HCT116 (cell line): Measurements from ENCODE around the gene PCCA. TPM values are rescaled to one million over a fixed set of nuclear protein-coding genes. Genes with fewer than 3 reads are reported as not detected.
A peak's percentile ranks its signal among the peaks of the same experiment; 100 is the strongest.

ENCODE experiments used
- ATAC-seq: fragments of 200-7000 bp; cut with Tn5 transposase; 2 replicates; pipeline ENCODE4 v1.9.1; 2020; ENCODE audit warnings: mild to moderate bottlenecking, moderate library complexity
- BruUV-seq: library from RNA; stranded (reverse); fragments of 400-500 nt; replicated peaks from 2 replicates; lab custom pipeline; 2021; lab: Mats Ljungman, UMichigan
- CTCF ChIA-PET: fragments of 300-600 bp; sonication (Branson Sonifier 250); formaldehyde crosslinking; loops from one replicate; lab custom pipeline; 2021; ENCODE audit warnings: antibody characterized with exemption; lab: Charles Lee
- POLR2A ChIA-PET: fragments of 300-600, 350-600 bp; sonication (Branson Sonifier 250); formaldehyde crosslinking; loops from one replicate; lab custom pipeline; 2021; ENCODE audit warnings: antibody characterized with exemption; lab: Charles Lee
- RAD21 ChIA-PET, 2 experiments: fragments of 300-600 bp; sonication (Branson Sonifier 250); formaldehyde crosslinking; loops; one replicate each; lab custom pipeline; 2023; ENCODE audit warnings: low total read pairs in 2 of 2; ENCODE audit not compliant: uncharacterized antibody in 2 of 2, unreplicated experiment in 2 of 2, low non-redundant PET in 1 of 2; lab: Charles Lee
- DNase-seq: peaks from one replicate; pipeline ENCODE4 v3.0.0-alpha.2; 2010; ENCODE audit warnings: low read depth, low spot score
- H2AFZ ChIP-seq: fragments of 200-600 bp; shearing (Covaris generic), sonication (generic); 2 replicates; pipeline ENCODE4 v1.6.1; 2017; ENCODE audit warnings: low read depth, mixed run types, mixed read lengths, antibody characterized with exemption, low read length; ENCODE audit not compliant: poor library complexity, severe bottlenecking
- H3K27ac ChIP-seq: 2 replicates; pipeline ENCODE4 v1.5.1; 2012; ENCODE audit warnings: low read depth, low read length
- H3K27me3 ChIP-seq: fragments of 200-600 bp; sonication (generic); 2 replicates; pipeline ENCODE4 v1.6.1; 2016; ENCODE audit warnings: mixed run types, low read length, mixed read lengths; ENCODE audit not compliant: insufficient read depth
- H3K36me3 ChIP-seq, 2 experiments: fragments of 200-500 bp in 1 of 2; fragments of 200-600 bp in 1 of 2; sonication (Bioruptor generic) in 1 of 2; sonication (generic) in 1 of 2; 2 replicates each; pipeline versions ENCODE4 v1.5.1 to v1.6.1; 2014 to 2016; ENCODE audit warnings: low read length in 2 of 2, inconsistent platforms in 1 of 2, mixed read lengths in 1 of 2, mixed run types in 1 of 2; ENCODE audit not compliant: insufficient read depth in 2 of 2, control insufficient read depth in 1 of 2
- H3K4me1 ChIP-seq, 2 experiments: fragments of 200-600 bp in 1 of 2; sonication (generic) in 1 of 2; 2 replicates each; pipeline versions ENCODE4 v1.5.1 to v1.6.1; 2012 to 2017; ENCODE audit warnings: low read length in 2 of 2, inconsistent platforms in 1 of 2, mild to moderate bottlenecking in 1 of 2, mixed read lengths in 1 of 2, mixed run types in 1 of 2, moderate library complexity in 1 of 2; ENCODE audit not compliant: insufficient read depth in 2 of 2, control insufficient read depth in 1 of 2
- H3K4me2 ChIP-seq: fragments of 200-600 bp; sonication (generic); 2 replicates; pipeline ENCODE4 v1.6.1; 2017; ENCODE audit warnings: mixed run types, low read length, mixed read lengths
- H3K4me3 ChIP-seq, 2 experiments: fragments of 200-600 bp in 1 of 2; sonication (generic) in 1 of 2; replicated peaks in 1 of 2; 2 replicates each; pipeline ENCODE4 v1.5.1; 2011 to 2016; ENCODE audit warnings: low read length in 2 of 2, control low read depth in 1 of 2, low read depth in 1 of 2, mild to moderate bottlenecking in 1 of 2, mixed read lengths in 1 of 2, mixed run types in 1 of 2
- H3K79me2 ChIP-seq: fragments of 200-600 bp; sonication (generic); 2 replicates; pipeline ENCODE4 v1.6.1; 2017; ENCODE audit warnings: mild to moderate bottlenecking, mixed run types, low read length, moderate library complexity, mixed read lengths; ENCODE audit not compliant: insufficient read depth
- H3K9ac ChIP-seq: fragments of 200-600 bp; sonication (generic); 2 replicates; pipeline ENCODE4 v1.6.1; 2016; ENCODE audit warnings: low read length, mixed read lengths
- H3K9me2 ChIP-seq: fragments of 200-600 bp; sonication (generic), shearing (Covaris generic); 2 replicates; pipeline ENCODE4 v1.6.1; 2017; ENCODE audit warnings: mixed run types, mild to moderate bottlenecking, moderate library complexity; ENCODE audit not compliant: insufficient read depth
- H3K9me3 ChIP-seq, 2 experiments: fragments of 200-500 bp in 1 of 2; fragments of 200-600 bp in 1 of 2; sonication (Bioruptor generic) in 1 of 2; sonication (generic) in 1 of 2; 2 replicates each; pipeline ENCODE4 v1.6.1; 2014 to 2017; ENCODE audit warnings: low read length in 2 of 2, mixed read lengths in 2 of 2, inconsistent platforms in 1 of 2, low read depth in 1 of 2, mild to moderate bottlenecking in 1 of 2, mixed run types in 1 of 2, moderate library complexity in 1 of 2; ENCODE audit not compliant: control insufficient read depth in 1 of 2, insufficient read depth in 1 of 2
- H4K20me1 ChIP-seq: fragments of 200-600 bp; sonication (generic), shearing (Covaris generic); 2 replicates; pipeline ENCODE4 v1.6.1; 2017; ENCODE audit warnings: mixed run types, mild to moderate bottlenecking, moderate library complexity; ENCODE audit not compliant: insufficient read depth
- RAD21 ChIP-seq: IDR thresholded peaks from 2 replicates; pipeline ENCODE4 v1.6.1; 2012; ENCODE audit warnings: low read depth, mild to moderate bottlenecking
- ZBTB33 ChIP-seq: IDR thresholded peaks from 2 replicates; pipeline ENCODE4 v1.6.1; 2011; ENCODE audit warnings: mild to moderate bottlenecking, low read length, moderate library complexity; ENCODE audit not compliant: insufficient replicate concordance; ENCODE audit errors: extremely low read depth
- intact Hi-C: fragments of 100-400 bp; cut with micrococcal nuclease; formaldehyde crosslinking; loops from 2 replicates; pipeline ENCODE4 v1.10.0; 2022
- total RNA-seq: library from RNA; stranded (reverse); gene quantifications from one replicate; pipeline ENCODE4 v1.2.1, GENCODE V29; 2021; ENCODE audit not compliant: unreplicated experiment
- TF ChIP-seq, protein P1 (sequence below), 3 experiments: fragments of 200-600 bp in 1 of 3; sonication (generic) in 1 of 3; IDR thresholded peaks in 2 of 3; conservative IDR thresholded peaks in 1 of 3; 2 replicates each; pipeline ENCODE4 v1.5.1; 2012 to 2017; ENCODE audit warnings: low read depth in 2 of 3, low read length in 2 of 3, antibody characterized with exemption in 1 of 3, borderline replicate concordance in 1 of 3, control low read depth in 1 of 3, mild to moderate bottlenecking in 1 of 3, mixed read lengths in 1 of 3, mixed run types in 1 of 3, moderate library complexity in 1 of 3; ENCODE audit not compliant: insufficient read depth in 1 of 3

The PCCA gene
- total RNA-seq, 1 experiment from 2014 or later = 23.0 TPM

DNA sequence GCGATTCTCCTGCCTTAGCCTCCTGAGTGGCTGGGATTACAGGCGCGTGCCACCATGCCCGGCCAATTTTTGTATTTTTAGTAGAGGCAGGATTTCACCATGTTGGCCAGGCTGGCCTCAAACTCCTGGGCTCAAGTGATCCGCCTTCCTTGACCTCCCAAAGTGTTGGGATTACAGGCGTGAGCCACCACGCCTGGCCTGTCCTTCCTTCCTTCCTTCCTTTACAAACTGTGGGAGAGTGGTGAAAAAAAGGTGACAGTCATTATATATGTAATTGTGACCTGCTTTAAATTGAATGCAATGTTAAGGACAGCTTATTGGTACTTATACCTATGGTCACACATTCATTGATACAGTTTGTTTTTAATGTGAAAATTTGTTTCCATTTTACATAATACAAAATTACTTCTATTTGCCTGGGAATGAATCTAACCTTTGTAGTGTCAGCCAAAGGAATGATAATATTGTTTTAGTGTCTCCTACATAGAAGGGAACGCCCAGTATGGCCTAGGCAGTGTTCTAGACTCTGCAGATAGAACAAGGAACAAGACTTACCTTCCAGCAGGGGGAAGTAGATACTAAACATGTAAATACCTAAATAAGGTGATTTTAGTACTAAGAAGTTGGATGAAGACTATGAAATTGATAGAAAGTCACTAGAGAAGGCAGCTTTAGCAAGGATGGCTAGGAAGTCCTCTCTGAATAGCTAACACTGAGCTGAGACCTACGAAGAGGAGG lies 353.4 kb downstream of the PCCA start:
- Histone ChIP-seq H3K9ac (no peak overlapping the region), H3K9me3 (no peaks in the 10 kb centered on the region), H3K36me3 (no peaks in the 10 kb centered on the region), H3K4me2 (no peak overlapping the region), H2AFZ (no peak overlapping the region), H3K79me2 (no peaks in the 10 kb centered on the region), H3K27ac (no peak overlapping the region), H3K4me1 (peaks cover 42 to 59% of the 10 kb centered on the region in 2 experiments), H3K4me3 (no peak overlapping the region), H3K27me3 (no peaks in the 10 kb centered on the region), H3K9me2 (no peaks in the 10 kb centered on the region), H4K20me1 (no peaks in the 10 kb centered on the region)
- intact Hi-C loops = loop anchor here (2.0 kb wide), 1 partner anchor 73 kb away; no protein-coding TSS in a partner anchor
- ChIA-PET RAD21 (interaction anchor here in 1 of 2 experiments (1.9 kb wide), 1 partner anchor 72 kb away, joined by 4 read pairs; no protein-coding TSS in a partner anchor), CTCF (interaction anchor here (1.0 to 1.3 kb wide), 2 partner anchors 70 to 72 kb away, joined by 4 read pairs; no protein-coding TSS in a partner anchor), POLR2A (no interaction called here)
- peak; percentile 74 for ATAC-seq
- DNase-seq = no peak
- no TSS peak for BruUV-seq
- TF ChIP-seq RAD21 = peak; percentile 55
- TF ChIP-seq, protein P1, sequence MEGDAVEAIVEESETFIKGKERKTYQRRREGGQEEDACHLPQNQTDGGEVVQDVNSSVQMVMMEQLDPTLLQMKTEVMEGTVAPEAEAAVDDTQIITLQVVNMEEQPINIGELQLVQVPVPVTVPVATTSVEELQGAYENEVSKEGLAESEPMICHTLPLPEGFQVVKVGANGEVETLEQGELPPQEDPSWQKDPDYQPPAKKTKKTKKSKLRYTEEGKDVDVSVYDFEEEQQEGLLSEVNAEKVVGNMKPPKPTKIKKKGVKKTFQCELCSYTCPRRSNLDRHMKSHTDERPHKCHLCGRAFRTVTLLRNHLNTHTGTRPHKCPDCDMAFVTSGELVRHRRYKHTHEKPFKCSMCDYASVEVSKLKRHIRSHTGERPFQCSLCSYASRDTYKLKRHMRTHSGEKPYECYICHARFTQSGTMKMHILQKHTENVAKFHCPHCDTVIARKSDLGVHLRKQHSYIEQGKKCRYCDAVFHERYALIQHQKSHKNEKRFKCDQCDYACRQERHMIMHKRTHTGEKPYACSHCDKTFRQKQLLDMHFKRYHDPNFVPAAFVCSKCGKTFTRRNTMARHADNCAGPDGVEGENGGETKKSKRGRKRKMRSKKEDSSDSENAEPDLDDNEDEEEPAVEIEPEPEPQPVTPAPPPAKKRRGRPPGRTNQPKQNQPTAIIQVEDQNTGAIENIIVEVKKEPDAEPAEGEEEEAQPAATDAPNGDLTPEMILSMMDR (IDR thresholded peaks at IDR 0.05 in 2 of 3, conservative IDR thresholded peaks at IDR 0.05 in 1 of 3; ENCODE audit: borderline replicate concordance in 1 of 3, insufficient read depth in 1 of 3, low read depth in 2 of 3, low read length in 2 of 3) = peak; percentile 20 to 34 (median 25); a peak in 3 of 6 replicates
- no peak for TF ChIP-seq ZBTB33
